A673 (cell line): ENCODE data around the gene SH3BP2.

Experiments
- EZH2 ChIP-seq: fragments of 200-600 bp; sonication (generic); IDR thresholded peaks from 2 replicates; pipeline ENCODE4 v1.6.1; 2017; ENCODE audit warnings: borderline replicate concordance, low read depth, mild to moderate bottlenecking, mixed read lengths, antibody characterized with exemption, low read length; ENCODE audit not compliant: poor library complexity, severe bottlenecking
- TF ChIP-seq, protein P1 (sequence below): fragments of 300-800, 200-600 bp; sonication (generic); conservative IDR thresholded peaks from 2 replicates; pipeline ENCODE4 v1.5.1; 2017; ENCODE audit warnings: low read depth, mild to moderate bottlenecking, antibody characterized with exemption, low read length, moderate library complexity, mixed read lengths

DNA sequence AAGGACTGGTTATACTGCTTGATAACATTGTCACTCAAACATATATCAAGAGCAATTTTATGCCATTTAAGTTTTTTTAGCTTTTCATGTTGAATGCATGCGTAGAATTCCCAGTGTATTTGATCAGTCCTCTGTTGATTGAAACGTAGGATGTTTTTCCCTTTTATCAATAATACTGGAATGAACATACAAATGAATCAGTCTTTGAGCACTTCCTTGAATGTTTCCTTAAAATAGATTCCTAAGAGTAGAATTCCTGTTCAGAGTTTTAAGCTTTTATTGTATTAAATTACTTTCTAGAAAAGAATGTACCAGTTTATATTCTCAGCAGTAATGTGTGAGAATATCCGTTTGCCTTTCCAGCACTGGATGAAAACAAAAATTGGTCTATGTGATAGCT lies 88.5 kb downstream of the SH3BP2 start:
- TF ChIP-seq, protein P1, sequence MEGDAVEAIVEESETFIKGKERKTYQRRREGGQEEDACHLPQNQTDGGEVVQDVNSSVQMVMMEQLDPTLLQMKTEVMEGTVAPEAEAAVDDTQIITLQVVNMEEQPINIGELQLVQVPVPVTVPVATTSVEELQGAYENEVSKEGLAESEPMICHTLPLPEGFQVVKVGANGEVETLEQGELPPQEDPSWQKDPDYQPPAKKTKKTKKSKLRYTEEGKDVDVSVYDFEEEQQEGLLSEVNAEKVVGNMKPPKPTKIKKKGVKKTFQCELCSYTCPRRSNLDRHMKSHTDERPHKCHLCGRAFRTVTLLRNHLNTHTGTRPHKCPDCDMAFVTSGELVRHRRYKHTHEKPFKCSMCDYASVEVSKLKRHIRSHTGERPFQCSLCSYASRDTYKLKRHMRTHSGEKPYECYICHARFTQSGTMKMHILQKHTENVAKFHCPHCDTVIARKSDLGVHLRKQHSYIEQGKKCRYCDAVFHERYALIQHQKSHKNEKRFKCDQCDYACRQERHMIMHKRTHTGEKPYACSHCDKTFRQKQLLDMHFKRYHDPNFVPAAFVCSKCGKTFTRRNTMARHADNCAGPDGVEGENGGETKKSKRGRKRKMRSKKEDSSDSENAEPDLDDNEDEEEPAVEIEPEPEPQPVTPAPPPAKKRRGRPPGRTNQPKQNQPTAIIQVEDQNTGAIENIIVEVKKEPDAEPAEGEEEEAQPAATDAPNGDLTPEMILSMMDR = no peak
- TF ChIP-seq EZH2 = no peak
